NB4 (cell line): Measurements from ENCODE around the gene AIP.

Source experiments
- POLR2A ChIP-seq: IDR thresholded peaks from 2 replicates; pipeline ENCODE4 v1.6.1; 2011; ENCODE audit warnings: mild to moderate bottlenecking; ENCODE audit not compliant: insufficient read length; ENCODE audit errors: extremely low read depth
- TF ChIP-seq, protein P1 (sequence below): IDR thresholded peaks from one replicate; pipeline ENCODE4 v1.5.1; 2012; ENCODE audit warnings: low read depth, low read length
- TF ChIP-seq, protein P2 (sequence below): IDR thresholded peaks from 2 replicates; pipeline ENCODE4 v1.6.1; 2011; ENCODE audit warnings: low read depth, low read length

DNA sequence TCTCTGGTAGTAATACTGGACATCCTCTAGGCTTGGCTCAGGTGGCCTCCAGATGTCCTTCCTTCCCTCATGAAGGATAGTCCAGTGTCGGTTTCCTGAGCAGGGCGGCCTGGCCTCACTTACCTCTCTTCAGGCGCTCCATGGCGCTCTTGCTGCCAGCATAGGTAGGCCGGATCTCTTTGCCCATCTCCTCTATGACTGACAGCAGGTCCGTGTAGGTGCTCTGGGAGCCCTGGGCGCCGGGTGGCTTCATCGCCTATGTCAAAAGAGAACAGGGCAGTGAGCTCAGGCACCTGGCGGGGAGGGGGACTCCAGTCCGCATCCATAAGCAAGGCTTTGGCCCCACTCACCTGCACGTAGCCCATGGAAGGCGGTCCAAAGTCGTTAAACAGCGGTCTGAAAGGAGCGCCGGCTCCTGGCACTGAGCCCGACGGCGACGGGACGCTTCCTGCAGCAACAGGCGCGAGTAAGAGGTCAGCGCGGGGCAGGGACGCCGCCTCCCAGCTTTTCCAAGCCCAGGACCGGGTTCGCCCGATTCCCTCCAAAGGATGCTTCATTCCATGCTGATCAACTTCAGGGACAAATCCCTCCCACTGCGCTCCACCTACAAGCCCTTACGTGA is 24.5 kb downstream of the AIP start:
- TF ChIP-seq, protein P1, sequence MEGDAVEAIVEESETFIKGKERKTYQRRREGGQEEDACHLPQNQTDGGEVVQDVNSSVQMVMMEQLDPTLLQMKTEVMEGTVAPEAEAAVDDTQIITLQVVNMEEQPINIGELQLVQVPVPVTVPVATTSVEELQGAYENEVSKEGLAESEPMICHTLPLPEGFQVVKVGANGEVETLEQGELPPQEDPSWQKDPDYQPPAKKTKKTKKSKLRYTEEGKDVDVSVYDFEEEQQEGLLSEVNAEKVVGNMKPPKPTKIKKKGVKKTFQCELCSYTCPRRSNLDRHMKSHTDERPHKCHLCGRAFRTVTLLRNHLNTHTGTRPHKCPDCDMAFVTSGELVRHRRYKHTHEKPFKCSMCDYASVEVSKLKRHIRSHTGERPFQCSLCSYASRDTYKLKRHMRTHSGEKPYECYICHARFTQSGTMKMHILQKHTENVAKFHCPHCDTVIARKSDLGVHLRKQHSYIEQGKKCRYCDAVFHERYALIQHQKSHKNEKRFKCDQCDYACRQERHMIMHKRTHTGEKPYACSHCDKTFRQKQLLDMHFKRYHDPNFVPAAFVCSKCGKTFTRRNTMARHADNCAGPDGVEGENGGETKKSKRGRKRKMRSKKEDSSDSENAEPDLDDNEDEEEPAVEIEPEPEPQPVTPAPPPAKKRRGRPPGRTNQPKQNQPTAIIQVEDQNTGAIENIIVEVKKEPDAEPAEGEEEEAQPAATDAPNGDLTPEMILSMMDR, result no peak
- no peak for TF ChIP-seq POLR2A
- TF ChIP-seq, protein P2, sequence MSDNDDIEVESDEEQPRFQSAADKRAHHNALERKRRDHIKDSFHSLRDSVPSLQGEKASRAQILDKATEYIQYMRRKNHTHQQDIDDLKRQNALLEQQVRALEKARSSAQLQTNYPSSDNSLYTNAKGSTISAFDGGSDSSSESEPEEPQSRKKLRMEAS, result no peak
